ENCODE data around the gene MEG3. TPM values are rescaled to one million over a fixed set of nuclear protein-coding genes. Genes with fewer than 3 reads are reported as not detected.

Gene MEG3
- total and polyA plus RNA-seq, 2 experiments from 2014 or later: not detected

DNA sequence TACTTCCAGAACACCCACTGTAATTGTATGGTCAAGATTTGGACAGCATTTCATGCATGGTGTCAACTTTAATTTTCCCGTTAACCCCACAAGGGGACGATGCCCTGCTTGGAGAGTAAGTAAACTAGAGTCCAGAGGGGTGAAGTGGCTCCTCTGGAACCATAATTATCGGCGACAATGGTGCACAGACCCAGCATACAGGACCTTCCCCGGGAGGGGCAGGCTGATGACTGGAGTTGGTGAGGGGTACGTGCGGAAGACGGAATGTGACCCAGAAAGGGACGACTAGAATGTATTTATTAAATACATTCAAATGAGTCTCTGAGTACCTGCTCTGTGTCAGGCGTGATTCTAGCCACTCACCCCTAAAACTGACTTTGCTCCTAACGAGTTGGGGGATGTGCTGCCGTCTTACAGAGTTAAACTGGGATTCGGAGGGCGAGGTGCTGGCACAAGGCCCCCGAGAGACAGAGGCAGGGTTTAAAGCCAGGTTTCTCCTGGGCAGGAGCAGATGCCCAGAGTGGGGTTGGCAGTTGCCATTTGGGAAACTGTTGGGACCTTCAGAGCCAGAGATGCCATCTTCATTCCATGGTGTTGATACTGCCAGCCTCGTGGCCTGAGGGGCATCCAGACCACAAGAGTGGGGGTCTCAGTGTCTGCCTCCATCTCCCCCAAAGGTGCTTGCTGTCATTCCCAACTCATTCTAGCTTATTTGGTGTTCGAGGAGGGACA, 66.7 kb downstream of the MEG3 start:
- Histone ChIP-seq H3K4me2 (no peak overlapping the region), H3K27ac (ENCODE audit: low read depth) (no peak overlapping the region), H3K79me2 (replicated peaks; ENCODE audit: insufficient read depth) (no peaks in the 10 kb centered on the region), H3K27me3 (ENCODE audit: insufficient read depth) (no peaks in the 10 kb centered on the region), H3K4me3 (no peak overlapping the region), H4K20me1 (replicated peaks; ENCODE audit: insufficient read depth) (no peaks in the 10 kb centered on the region), H2AFZ (no peak overlapping the region), H3K4me1 (ENCODE audit: insufficient read depth) (no peaks in the 10 kb centered on the region; the same call in 1 of the 2 replicates), H3F3A (replicated peaks; ENCODE audit: low read depth) (no peaks in the 10 kb centered on the region), H3K36me3 (ENCODE audit: insufficient read depth) (no peaks in the 10 kb centered on the region), H3K9me2 (ENCODE audit: insufficient read depth) (no peaks in the 10 kb centered on the region)
- no peak overlapping the region for H3K4me3 Mint-ChIP-seq
- TF ChIP-seq, protein P1, sequence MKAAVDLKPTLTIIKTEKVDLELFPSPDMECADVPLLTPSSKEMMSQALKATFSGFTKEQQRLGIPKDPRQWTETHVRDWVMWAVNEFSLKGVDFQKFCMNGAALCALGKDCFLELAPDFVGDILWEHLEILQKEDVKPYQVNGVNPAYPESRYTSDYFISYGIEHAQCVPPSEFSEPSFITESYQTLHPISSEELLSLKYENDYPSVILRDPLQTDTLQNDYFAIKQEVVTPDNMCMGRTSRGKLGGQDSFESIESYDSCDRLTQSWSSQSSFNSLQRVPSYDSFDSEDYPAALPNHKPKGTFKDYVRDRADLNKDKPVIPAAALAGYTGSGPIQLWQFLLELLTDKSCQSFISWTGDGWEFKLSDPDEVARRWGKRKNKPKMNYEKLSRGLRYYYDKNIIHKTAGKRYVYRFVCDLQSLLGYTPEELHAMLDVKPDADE (IDR thresholded peaks at IDR 0.05): no peak
- TF ChIP-seq EZH2 (IDR thresholded peaks at IDR 0.05; ENCODE audit: low read depth, unreplicated experiment): no peak
- no peak for TF ChIP-seq EZH2phosphoT487 (IDR thresholded peaks at IDR 0.05; ENCODE audit: unreplicated experiment)
- no peak for TF ChIP-seq STAT1 (IDR thresholded peaks at IDR 0.05; ENCODE audit: unreplicated experiment)
- TF ChIP-seq, protein P2, sequence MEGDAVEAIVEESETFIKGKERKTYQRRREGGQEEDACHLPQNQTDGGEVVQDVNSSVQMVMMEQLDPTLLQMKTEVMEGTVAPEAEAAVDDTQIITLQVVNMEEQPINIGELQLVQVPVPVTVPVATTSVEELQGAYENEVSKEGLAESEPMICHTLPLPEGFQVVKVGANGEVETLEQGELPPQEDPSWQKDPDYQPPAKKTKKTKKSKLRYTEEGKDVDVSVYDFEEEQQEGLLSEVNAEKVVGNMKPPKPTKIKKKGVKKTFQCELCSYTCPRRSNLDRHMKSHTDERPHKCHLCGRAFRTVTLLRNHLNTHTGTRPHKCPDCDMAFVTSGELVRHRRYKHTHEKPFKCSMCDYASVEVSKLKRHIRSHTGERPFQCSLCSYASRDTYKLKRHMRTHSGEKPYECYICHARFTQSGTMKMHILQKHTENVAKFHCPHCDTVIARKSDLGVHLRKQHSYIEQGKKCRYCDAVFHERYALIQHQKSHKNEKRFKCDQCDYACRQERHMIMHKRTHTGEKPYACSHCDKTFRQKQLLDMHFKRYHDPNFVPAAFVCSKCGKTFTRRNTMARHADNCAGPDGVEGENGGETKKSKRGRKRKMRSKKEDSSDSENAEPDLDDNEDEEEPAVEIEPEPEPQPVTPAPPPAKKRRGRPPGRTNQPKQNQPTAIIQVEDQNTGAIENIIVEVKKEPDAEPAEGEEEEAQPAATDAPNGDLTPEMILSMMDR (conservative IDR thresholded peaks at IDR 0.05; ENCODE audit: low read depth in 2 of 2): no peak
- no peak for TF ChIP-seq CREB1 (CRISPR knock-in tag; IDR thresholded peaks at IDR 0.05; ENCODE audit: low read depth)
- TF ChIP-seq, protein P3, sequence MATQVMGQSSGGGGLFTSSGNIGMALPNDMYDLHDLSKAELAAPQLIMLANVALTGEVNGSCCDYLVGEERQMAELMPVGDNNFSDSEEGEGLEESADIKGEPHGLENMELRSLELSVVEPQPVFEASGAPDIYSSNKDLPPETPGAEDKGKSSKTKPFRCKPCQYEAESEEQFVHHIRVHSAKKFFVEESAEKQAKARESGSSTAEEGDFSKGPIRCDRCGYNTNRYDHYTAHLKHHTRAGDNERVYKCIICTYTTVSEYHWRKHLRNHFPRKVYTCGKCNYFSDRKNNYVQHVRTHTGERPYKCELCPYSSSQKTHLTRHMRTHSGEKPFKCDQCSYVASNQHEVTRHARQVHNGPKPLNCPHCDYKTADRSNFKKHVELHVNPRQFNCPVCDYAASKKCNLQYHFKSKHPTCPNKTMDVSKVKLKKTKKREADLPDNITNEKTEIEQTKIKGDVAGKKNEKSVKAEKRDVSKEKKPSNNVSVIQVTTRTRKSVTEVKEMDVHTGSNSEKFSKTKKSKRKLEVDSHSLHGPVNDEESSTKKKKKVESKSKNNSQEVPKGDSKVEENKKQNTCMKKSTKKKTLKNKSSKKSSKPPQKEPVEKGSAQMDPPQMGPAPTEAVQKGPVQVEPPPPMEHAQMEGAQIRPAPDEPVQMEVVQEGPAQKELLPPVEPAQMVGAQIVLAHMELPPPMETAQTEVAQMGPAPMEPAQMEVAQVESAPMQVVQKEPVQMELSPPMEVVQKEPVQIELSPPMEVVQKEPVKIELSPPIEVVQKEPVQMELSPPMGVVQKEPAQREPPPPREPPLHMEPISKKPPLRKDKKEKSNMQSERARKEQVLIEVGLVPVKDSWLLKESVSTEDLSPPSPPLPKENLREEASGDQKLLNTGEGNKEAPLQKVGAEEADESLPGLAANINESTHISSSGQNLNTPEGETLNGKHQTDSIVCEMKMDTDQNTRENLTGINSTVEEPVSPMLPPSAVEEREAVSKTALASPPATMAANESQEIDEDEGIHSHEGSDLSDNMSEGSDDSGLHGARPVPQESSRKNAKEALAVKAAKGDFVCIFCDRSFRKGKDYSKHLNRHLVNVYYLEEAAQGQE (IDR thresholded peaks at IDR 0.05; ENCODE audit: unreplicated experiment): no peak
- TF ChIP-seq, protein P4, sequence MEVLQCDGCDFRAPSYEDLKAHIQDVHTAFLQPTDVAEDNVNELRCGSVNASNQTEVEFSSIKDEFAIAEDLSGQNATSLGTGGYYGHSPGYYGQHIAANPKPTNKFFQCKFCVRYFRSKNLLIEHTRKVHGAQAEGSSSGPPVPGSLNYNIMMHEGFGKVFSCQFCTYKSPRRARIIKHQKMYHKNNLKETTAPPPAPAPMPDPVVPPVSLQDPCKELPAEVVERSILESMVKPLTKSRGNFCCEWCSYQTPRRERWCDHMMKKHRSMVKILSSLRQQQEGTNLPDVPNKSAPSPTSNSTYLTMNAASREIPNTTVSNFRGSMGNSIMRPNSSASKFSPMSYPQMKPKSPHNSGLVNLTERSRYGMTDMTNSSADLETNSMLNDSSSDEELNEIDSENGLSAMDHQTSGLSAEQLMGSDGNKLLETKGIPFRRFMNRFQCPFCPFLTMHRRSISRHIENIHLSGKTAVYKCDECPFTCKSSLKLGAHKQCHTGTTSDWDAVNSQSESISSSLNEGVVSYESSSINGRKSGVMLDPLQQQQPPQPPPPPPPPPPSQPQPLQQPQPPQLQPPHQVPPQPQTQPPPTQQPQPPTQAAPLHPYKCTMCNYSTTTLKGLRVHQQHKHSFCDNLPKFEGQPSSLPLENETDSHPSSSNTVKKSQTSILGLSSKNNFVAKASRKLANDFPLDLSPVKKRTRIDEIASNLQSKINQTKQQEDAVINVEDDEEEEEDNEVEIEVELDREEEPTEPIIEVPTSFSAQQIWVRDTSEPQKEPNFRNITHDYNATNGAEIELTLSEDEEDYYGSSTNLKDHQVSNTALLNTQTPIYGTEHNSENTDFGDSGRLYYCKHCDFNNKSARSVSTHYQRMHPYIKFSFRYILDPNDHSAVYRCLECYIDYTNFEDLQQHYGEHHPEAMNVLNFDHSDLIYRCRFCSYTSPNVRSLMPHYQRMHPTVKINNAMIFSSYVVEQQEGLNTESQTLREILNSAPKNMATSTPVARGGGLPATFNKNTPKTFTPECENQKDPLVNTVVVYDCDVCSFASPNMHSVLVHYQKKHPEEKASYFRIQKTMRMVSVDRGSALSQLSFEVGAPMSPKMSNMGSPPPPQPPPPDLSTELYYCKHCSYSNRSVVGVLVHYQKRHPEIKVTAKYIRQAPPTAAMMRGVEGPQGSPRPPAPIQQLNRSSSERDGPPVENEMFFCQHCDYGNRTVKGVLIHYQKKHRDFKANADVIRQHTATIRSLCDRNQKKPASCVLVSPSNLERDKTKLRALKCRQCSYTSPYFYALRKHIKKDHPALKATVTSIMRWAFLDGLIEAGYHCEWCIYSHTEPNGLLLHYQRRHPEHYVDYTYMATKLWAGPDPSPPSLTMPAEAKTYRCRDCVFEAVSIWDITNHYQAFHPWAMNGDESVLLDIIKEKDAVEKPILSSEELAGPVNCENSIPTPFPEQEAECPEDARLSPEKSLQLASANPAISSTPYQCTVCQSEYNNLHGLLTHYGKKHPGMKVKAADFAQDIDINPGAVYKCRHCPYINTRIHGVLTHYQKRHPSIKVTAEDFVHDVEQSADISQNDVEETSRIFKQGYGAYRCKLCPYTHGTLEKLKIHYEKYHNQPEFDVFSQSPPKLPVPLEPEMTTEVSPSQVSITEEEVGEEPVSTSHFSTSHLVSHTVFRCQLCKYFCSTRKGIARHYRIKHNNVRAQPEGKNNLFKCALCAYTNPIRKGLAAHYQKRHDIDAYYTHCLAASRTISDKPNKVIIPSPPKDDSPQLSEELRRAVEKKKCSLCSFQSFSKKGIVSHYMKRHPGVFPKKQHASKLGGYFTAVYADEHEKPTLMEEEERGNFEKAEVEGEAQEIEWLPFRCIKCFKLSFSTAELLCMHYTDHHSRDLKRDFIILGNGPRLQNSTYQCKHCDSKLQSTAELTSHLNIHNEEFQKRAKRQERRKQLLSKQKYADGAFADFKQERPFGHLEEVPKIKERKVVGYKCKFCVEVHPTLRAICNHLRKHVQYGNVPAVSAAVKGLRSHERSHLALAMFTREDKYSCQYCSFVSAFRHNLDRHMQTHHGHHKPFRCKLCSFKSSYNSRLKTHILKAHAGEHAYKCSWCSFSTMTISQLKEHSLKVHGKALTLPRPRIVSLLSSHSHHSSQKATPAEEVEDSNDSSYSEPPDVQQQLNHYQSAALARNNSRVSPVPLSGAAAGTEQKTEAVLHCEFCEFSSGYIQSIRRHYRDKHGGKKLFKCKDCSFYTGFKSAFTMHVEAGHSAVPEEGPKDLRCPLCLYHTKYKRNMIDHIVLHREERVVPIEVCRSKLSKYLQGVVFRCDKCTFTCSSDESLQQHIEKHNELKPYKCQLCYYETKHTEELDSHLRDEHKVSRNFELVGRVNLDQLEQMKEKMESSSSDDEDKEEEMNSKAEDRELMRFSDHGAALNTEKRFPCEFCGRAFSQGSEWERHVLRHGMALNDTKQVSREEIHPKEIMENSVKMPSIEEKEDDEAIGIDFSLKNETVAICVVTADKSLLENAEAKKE (CRISPR knock-in tag; IDR thresholded peaks at IDR 0.05): no peak
- TF ChIP-seq NANOG (IDR thresholded peaks at IDR 0.05; ENCODE audit: borderline replicate concordance): no peak
- TF ChIP-seq JUNB (IDR thresholded peaks at IDR 0.05; ENCODE audit: unreplicated experiment): no peak
- TF ChIP-seq ZNF114 (CRISPR knock-in tag; IDR thresholded peaks at IDR 0.05): no peak
- no peak for TF ChIP-seq POLR2AphosphoS5 (IDR thresholded peaks at IDR 0.05; ENCODE audit: low read depth)
- TF ChIP-seq ZNF331 (CRISPR knock-in tag; IDR thresholded peaks at IDR 0.05; ENCODE audit: low read depth): no peak
- no peaks in the 10 kb centered on the region for H3K9me3 Mint-ChIP-seq
- peaks cover 23% of the 10 kb centered on the region for H3K4me1 Mint-ChIP-seq
- DNase-seq (ENCODE audit: low spot score) (no peak), ATAC-seq (no peak)
- no peaks in the 10 kb centered on the region for H3K36me3 Mint-ChIP-seq (ENCODE audit: low read depth)
- peaks cover 7% of the 10 kb centered on the region for H3K27me3 Mint-ChIP-seq (ENCODE audit: insufficient read depth, low read depth, poor library complexity)
- H3K27ac Mint-ChIP-seq: no peak overlapping the region

Measured in GM23338 (cell line).